K562 (cell line): ENCODE results near the gene LSM6. TPM values are rescaled to one million over a fixed set of nuclear protein-coding genes. Genes with fewer than 3 reads are reported as not detected.
A peak's percentile ranks its signal among the peaks of the same experiment; 100 is the strongest.

Experiments used
- ATAC-seq: fragments of 200-7000 bp; cut with Tn5 transposase; 3 replicates; pipeline ENCODE4 v1.9.1; 2020; ENCODE audit warnings: moderate library complexity
- BruUV-seq: library from RNA; stranded (reverse); fragments of 400-500 nt; replicated peaks from 2 replicates; lab custom pipeline; 2021; lab: Mats Ljungman, UMichigan
- CTCF ChIA-PET: fragments of 300-600 bp; formaldehyde crosslinking; extraction: SDS; loops from one replicate; lab custom pipeline; 2021; ENCODE audit warnings: low intra/inter-chr PET ratio; lab: Yijun Ruan, JAX
- POLR2A ChIA-PET: fragments of 300-600, 350-650 bp; sonication (Branson Sonifier 250); formaldehyde crosslinking; extraction: SDS; loops from one replicate; lab custom pipeline; 2021; ENCODE audit warnings: antibody characterized with exemption, inconsistent platforms; lab: Yijun Ruan, JAX
- DNase-seq, 4 experiments: peaks; one replicate each; pipeline versions ENCODE4 v3.0.0 to v3.0.0-alpha.2; 2011 to 2018; ENCODE audit warnings: low spot score in 3 of 4, mixed read lengths in 3 of 4; ENCODE audit errors: extremely low read depth in 1 of 4
- FAIRE-seq: peaks from 2 replicates; lab custom pipeline; 2011; peaks lifted over from hg19 to GRCh38; lab: Jason Lieb, UNC
- H2AFZ ChIP-seq: 2 replicates; pipeline ENCODE4 v1.6.0; 2011; ENCODE audit warnings: low read depth, low read length, control low read depth, inconsistent platforms
- H3K27ac ChIP-seq: fragments of 200-600 bp; 3 replicates; pipeline ENCODE4 v1.8.0; 2011; ENCODE audit warnings: low read depth, mild to moderate bottlenecking, control low read depth, inconsistent platforms, low read length, moderate library complexity, mixed read lengths; ENCODE audit errors: extremely low read depth
- H3K27me3 ChIP-seq, 2 experiments: fragments of 300-600 bp in 1 of 2; 2 replicates in 1 of 2; 3 replicates in 1 of 2; pipeline versions ENCODE4 v1.6.0 to v1.8.0; 2011; ENCODE audit warnings: inconsistent platforms in 2 of 2, low read length in 2 of 2, mild to moderate bottlenecking in 1 of 2, mixed read lengths in 1 of 2, moderate library complexity in 1 of 2; ENCODE audit not compliant: control insufficient read depth in 2 of 2, insufficient read depth in 2 of 2
- H3K36me3 ChIP-seq: fragments of 300-600 bp; 3 replicates; pipeline ENCODE4 v1.8.0; 2011; ENCODE audit warnings: mild to moderate bottlenecking, low read length, inconsistent platforms; ENCODE audit not compliant: control insufficient read depth, insufficient read depth
- H3K4me1 ChIP-seq, 2 experiments: fragments of 200-600 bp in 1 of 2; replicated peaks in 1 of 2; 2 replicates in 1 of 2; 3 replicates in 1 of 2; pipeline versions ENCODE4 v1.5.1 to v1.8.0; 2011; ENCODE audit warnings: inconsistent platforms in 2 of 2, low read length in 2 of 2, mild to moderate bottlenecking in 1 of 2, mixed read lengths in 1 of 2, moderate library complexity in 1 of 2; ENCODE audit not compliant: control insufficient read depth in 2 of 2, insufficient read depth in 2 of 2
- H3K4me2 ChIP-seq: 2 replicates; pipeline ENCODE4 v1.6.1; 2011; ENCODE audit warnings: low read length, control low read depth, inconsistent platforms, mixed read lengths; ENCODE audit not compliant: insufficient read depth
- H3K4me3 ChIP-seq: fragments of 200-600 bp; sonication (generic), shearing (Covaris generic); 2 replicates; pipeline ENCODE4 v1.5.1; 2016; ENCODE audit warnings: control low read depth, inconsistent platforms
- H3K79me2 ChIP-seq: fragments of 200-600 bp; 3 replicates; pipeline ENCODE4 v1.8.0; 2011; ENCODE audit warnings: low read length, inconsistent platforms; ENCODE audit not compliant: control insufficient read depth, insufficient read depth
- H3K9ac ChIP-seq, 2 experiments: 2 replicates each; pipeline versions ENCODE4 v1.6.0 to v1.6.1; 2011; ENCODE audit warnings: low read depth in 2 of 2, low read length in 2 of 2, control low read depth in 1 of 2, inconsistent platforms in 1 of 2, mild to moderate bottlenecking in 1 of 2, mixed read lengths in 1 of 2; ENCODE audit not compliant: insufficient read depth in 1 of 2
- H3K9me1 ChIP-seq: one replicate; pipeline ENCODE4 v1.6.0; 2011; ENCODE audit warnings: inconsistent platforms, mild to moderate bottlenecking, low read length, moderate library complexity; ENCODE audit not compliant: control insufficient read depth, insufficient read depth
- H3K9me3 ChIP-seq: replicated peaks from 2 replicates; pipeline ENCODE4 v1.5.1; 2011; ENCODE audit warnings: low read depth, low read length, inconsistent platforms; ENCODE audit not compliant: control insufficient read depth, insufficient read depth
- H4K20me1 ChIP-seq: replicated peaks from 2 replicates; pipeline ENCODE4 v1.6.1; 2011; ENCODE audit warnings: low read length, inconsistent platforms, mixed read lengths; ENCODE audit not compliant: control insufficient read depth, insufficient read depth
- DPF2 ChIP-seq: fragments of 450-650 bp; IDR thresholded peaks from 2 replicates; pipeline ENCODE4 v1.6.1; 2016
- E2F6 ChIP-seq, 2 experiments: IDR thresholded peaks; 2 replicates each; pipeline ENCODE4 v1.6.1; 2011; ENCODE audit warnings: borderline replicate concordance in 1 of 2, control low read depth in 1 of 2, low read depth in 1 of 2, low read length in 1 of 2, mild to moderate bottlenecking in 1 of 2, mixed read lengths in 1 of 2, moderate library complexity in 1 of 2; ENCODE audit not compliant: insufficient read depth in 1 of 2, insufficient read length in 1 of 2, poor library complexity in 1 of 2, severe bottlenecking in 1 of 2; ENCODE audit errors: extremely low read depth in 1 of 2
- HNRNPH1 ChIP-seq: fragments of 200-400 bp; formaldehyde crosslinking; optimal IDR thresholded peaks from 2 replicates; pipeline ENCODE3; 2017; ENCODE audit warnings: low read depth, mild to moderate bottlenecking, low read length, moderate library complexity
- JUND ChIP-seq, 2 experiments: IDR thresholded peaks; 2 replicates in 1 of 2; 3 replicates in 1 of 2; pipeline ENCODE4 v1.6.1; 2011; ENCODE audit warnings: borderline replicate concordance in 2 of 2, low read depth in 2 of 2, low read length in 2 of 2, improper control_type of control experiment in 1 of 2, missing biosample characterization in 1 of 2, missing genetic modification characterization in 1 of 2, missing genetic modification reagents in 1 of 2
- MTA2 ChIP-seq: fragments of 450-650 bp; IDR thresholded peaks from 2 replicates; pipeline ENCODE4 v1.6.1; 2016; ENCODE audit warnings: low read depth
- MYBL2 ChIP-seq, 2 experiments: fragments of 450-650 bp in 1 of 2; sonication (generic) in 1 of 2; formaldehyde crosslinking in 1 of 2; IDR thresholded peaks; 2 replicates each; pipeline versions ENCODE4 v1.6.1 to v1.8.1; 2017 to 2022; ENCODE audit warnings: borderline replicate concordance in 1 of 2, inconsistent platforms in 1 of 2, low read depth in 1 of 2, mild to moderate bottlenecking in 1 of 2, missing genetic modification reagents in 1 of 2, moderate library complexity in 1 of 2
- NRF1 ChIP-seq, 2 experiments: fragments of 450-650 bp; IDR thresholded peaks in 1 of 2; conservative IDR thresholded peaks in 1 of 2; 2 replicates each; pipeline ENCODE4 v1.6.1; 2014; ENCODE audit warnings: mild to moderate bottlenecking in 2 of 2
- PCBP1 ChIP-seq: fragments of 200-400 bp; formaldehyde crosslinking; IDR thresholded peaks from 2 replicates; pipeline ENCODE4 v1.6.1; 2018; ENCODE audit warnings: mild to moderate bottlenecking, low read depth, low read length; ENCODE audit not compliant: poor library complexity, severe bottlenecking
- PRPF4 ChIP-seq: fragments of 200-400 bp; formaldehyde crosslinking; IDR thresholded peaks from one replicate; pipeline ENCODE4 v1.6.1; 2017; ENCODE audit warnings: low read length, low read depth, mild to moderate bottlenecking; ENCODE audit not compliant: insufficient read depth, poor library complexity, severe bottlenecking
- PTTG1 ChIP-seq: fragments of 450-650 bp; IDR thresholded peaks from 2 replicates; pipeline ENCODE4 v1.6.1; 2016; ENCODE audit warnings: low read depth, mild to moderate bottlenecking, missing genetic modification characterization, missing compliant biosample characterization
- SAFB2 ChIP-seq: fragments of 200-400 bp; formaldehyde crosslinking; IDR thresholded peaks from 2 replicates; pipeline ENCODE4 v1.6.1; 2018; ENCODE audit warnings: borderline replicate concordance, low read length, low read depth, moderate library complexity; ENCODE audit not compliant: severe bottlenecking
- SRSF9 ChIP-seq: fragments of 200-400 bp; formaldehyde crosslinking; IDR thresholded peaks from 2 replicates; pipeline ENCODE4 v1.6.1; 2017; ENCODE audit warnings: low read depth, low read length, borderline replicate concordance
- TCFL5 ChIP-seq: fragments of 250-450 bp; sonication (Bioruptor Pico); conservative IDR thresholded peaks from 2 replicates; pipeline ENCODE4 v1.6.1; 2021; ENCODE audit warnings: mild to moderate bottlenecking, moderate library complexity, matching md5 sums
- TRIM24 ChIP-seq, 2 experiments: fragments of 450-650 bp; IDR thresholded peaks; 2 replicates each; pipeline ENCODE4 v1.6.1; 2016
- ZBED1 ChIP-seq: IDR thresholded peaks from 2 replicates; pipeline ENCODE4 v1.6.1; 2014
- ZNF311 ChIP-seq: fragments of 250-450 bp; sonication (Bioruptor Pico); IDR thresholded peaks from 2 replicates; pipeline ENCODE4 v1.4.0; 2020; ENCODE audit warnings: mild to moderate bottlenecking, moderate library complexity
- ZNF444 ChIP-seq: fragments of 250-450 bp; sonication (Bioruptor Pico); IDR thresholded peaks from 2 replicates; pipeline ENCODE4 v1.4.0; 2020; ENCODE audit warnings: mild to moderate bottlenecking, moderate library complexity
- ZNF764 ChIP-seq: fragments of 250-450 bp; sonication (Bioruptor Pico); IDR thresholded peaks from 2 replicates; pipeline ENCODE4 v1.4.0; 2020; ENCODE audit warnings: low read depth, mild to moderate bottlenecking, moderate library complexity
- WGBS: fragments of 100-300 bp; shearing (Covaris generic); methylation state at CpG from one replicate; pipeline ENCODE4 v1.1.6; 2016; ENCODE audit warnings: low coverage, mixed read lengths; ENCODE audit not compliant: insufficient coverage; ENCODE audit errors: missing lambda C conversion rate; 5-methylcytosine and 5-hydroxymethylcytosine counted together
- in situ Hi-C: fragments of 300-500 bp; cut with MboI; formaldehyde crosslinking; loops from 4 replicates; pipeline ENCODE4 v1.15.0; 2018; ENCODE audit warnings: inconsistent platforms, mixed read lengths
- intact Hi-C: fragments of 100-400 bp; cut with micrococcal nuclease; formaldehyde crosslinking; loops from 2 replicates; pipeline ENCODE4 v1.14.2; 2022
- polyA plus RNA-seq, 8 experiments: library from polyadenylated mRNA; depleted of rRNA in 4 of 8; stranded (reverse) in 5 of 8; unstranded in 3 of 8; fragments of >200 nt; fragmentation: Nextera tagmentation in 2 of 8; fragmentation: Illumina TruSeq in 1 of 8; extraction: Ambion mirVana in 2 of 8; extraction: Trizol in 1 of 8; gene quantifications; 2 replicates each; pipeline versions ENCODE4 v1.2.1 to v1.2.3, GENCODE V29; 2011 to 2014; ENCODE audit warnings: inconsistent platforms in 1 of 8, missing spikeins in 1 of 8
- total RNA-seq, 7 experiments: library from RNA; depleted of rRNA in 6 of 7; stranded (reverse); fragments of >200 nt in 6 of 7; fragmentation: Illumina TruSeq in 2 of 7; extraction: Trizol in 2 of 7; gene quantifications; 2 replicates each; pipeline versions ENCODE4 v1.2.1 to v1.2.3, GENCODE V29; 2011 to 2021; ENCODE audit warnings: low replicate concordance in 1 of 7

Gene LSM6
- total and polyA plus RNA-seq, 9 of the 15 experiments (the other 6 are each of a cell fraction or from before 2014, with no cell fraction given): 39.9 to 150 (median 97.4) TPM

DNA sequence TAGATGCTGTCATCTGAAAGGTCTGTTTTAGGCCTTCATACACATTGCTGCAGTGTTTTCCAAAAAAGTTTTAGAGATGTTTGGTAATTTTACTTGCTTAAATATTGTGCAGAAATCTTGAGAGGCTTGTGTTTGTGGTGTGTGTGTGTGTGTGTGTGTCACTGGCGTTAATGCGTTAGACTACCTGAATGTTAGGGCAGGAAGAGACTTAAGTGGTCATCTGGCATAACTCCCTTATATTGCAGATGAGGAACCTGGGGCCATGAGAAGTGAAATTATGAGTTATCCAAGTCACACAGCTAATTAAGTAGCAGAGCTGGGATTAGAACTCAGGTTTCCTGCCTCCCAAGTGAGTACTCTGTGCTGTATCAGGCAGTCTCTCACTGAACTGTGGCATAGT, 1.4 kb downstream of the LSM6 start:
- no peak for FAIRE-seq

More for the DNA sequence above, 1.4 kb downstream of the LSM6 start:
- DNase-seq (no peak), ATAC-seq (no peak)
- Histone ChIP-seq H2AFZ (no peak overlapping the region), H4K20me1 (no peaks in the 10 kb centered on the region; the same call in 1 of the 2 replicates), H3K4me3 (peak overlapping the region; percentile 99; the same call in 1 of the 2 replicates), H3K9me1 (no peaks in the 10 kb centered on the region), H3K9ac (0 out of 4 replicates have a peak overlapping the region, but pooled peaks of 1 of the 2 experiments have one; percentile 4), H3K4me2 (peak overlapping the region; percentile 88), H3K27me3 (no peaks in the 10 kb centered on the region), H3K4me1 (peaks cover 4 to 12% of the 10 kb centered on the region in 2 experiments; a peak in 3 of 5 replicates), H3K27ac (no peak overlapping the region), H3K79me2 (peaks cover 51% of the 10 kb centered on the region), H3K36me3 (peaks cover 16% of the 10 kb centered on the region), H3K9me3 (no peaks in the 10 kb centered on the region)
- POLR2A ChIA-PET: no interaction called here
- BruUV-seq: no TSS peak
- intact Hi-C loops: no loop called here
- CTCF ChIA-PET: no interaction called here
- in situ Hi-C loops: no loop called here
- WGBS: 61% methylated on average over 2 of the region's 2 CpGs
- TF ChIP-seq PTTG1 (tag): no peak
- TF ChIP-seq ZBED1: no peak
- no peak for TF ChIP-seq MTA2
- no peak for TF ChIP-seq ZNF311 (CRISPR knock-in tag)
- TF ChIP-seq PCBP1: no peak
- TF ChIP-seq HNRNPH1: no peak
- TF ChIP-seq PRPF4: no peak
- no peak for TF ChIP-seq JUND (IDR thresholded peaks at IDR 0.05; ENCODE audit: borderline replicate concordance, low read depth, low read length)
- TF ChIP-seq JUND (tag; IDR thresholded peaks at IDR 0.05; ENCODE audit: borderline replicate concordance, low read depth, low read length): no peak
- no peak for TF ChIP-seq NRF1 (conservative IDR thresholded peaks at IDR 0.05 in 1 of 2, IDR thresholded peaks at IDR 0.05 in 1 of 2)
- TF ChIP-seq ZNF444: no peak
- no peak for TF ChIP-seq SAFB2
- no peak for TF ChIP-seq DPF2
- no peak for TF ChIP-seq TRIM24 (IDR thresholded peaks at IDR 0.05)
- TF ChIP-seq E2F6 (IDR thresholded peaks at IDR 0.05; ENCODE audit: borderline replicate concordance in 1 of 2, extremely low read depth in 1 of 2, insufficient read depth in 1 of 2, insufficient read length in 1 of 2, low read depth in 1 of 2, low read length in 1 of 2, poor library complexity in 1 of 2, severe bottlenecking in 1 of 2): no peak
- TF ChIP-seq ZNF764 (CRISPR knock-in tag): no peak
- no peak for TF ChIP-seq TCFL5 (CRISPR knock-in tag)
- TF ChIP-seq MYBL2 (IDR thresholded peaks at IDR 0.05; ENCODE audit: low read depth): no peak
- TF ChIP-seq MYBL2 (CRISPR knock-in tag; IDR thresholded peaks at IDR 0.05; ENCODE audit: borderline replicate concordance): no peak
- TF ChIP-seq SRSF9: no peak
